ENCODE measurements around the gene RGS7. TPM values are rescaled to one million over a fixed set of nuclear protein-coding genes. Genes with fewer than 3 reads are reported as not detected.

Gene RGS7
- total RNA-seq, 1 donor from 2014 or later = 0.18 TPM

DNA sequence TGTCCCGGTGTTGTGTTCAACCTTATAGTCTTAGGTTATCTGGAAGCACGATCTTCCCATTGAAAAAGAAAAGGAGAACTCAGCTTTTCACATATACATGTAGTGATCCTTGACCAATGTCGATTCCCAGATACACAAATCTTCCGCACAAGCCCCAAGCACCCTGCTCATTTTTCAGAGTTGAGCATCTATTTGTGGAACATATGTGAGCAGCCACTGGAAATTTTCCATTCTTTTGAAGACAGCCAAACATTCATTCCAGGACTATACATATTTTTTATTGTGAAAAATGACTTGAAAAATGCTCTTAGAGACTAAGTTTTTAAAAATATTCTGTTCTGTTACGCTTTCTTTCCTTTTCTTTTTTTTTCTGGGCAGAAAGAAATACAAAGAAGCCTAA is 371.9 kb downstream of the RGS7 start:
- Histone ChIP-seq H3K9me3 (ENCODE audit: insufficient read depth, low read depth, low read length) (no peaks in the 10 kb centered on the region), H3K4me1 (ENCODE audit: insufficient read depth, low read length) (no peaks in the 10 kb centered on the region), H3K4me3 (ENCODE audit: insufficient read depth, low read depth, low read length) (no peak overlapping the region), H3K9ac (ENCODE audit: low read length) (no peak overlapping the region), H2AFZ (ENCODE audit: low read depth, low read length) (no peak overlapping the region), H3K36me3 (ENCODE audit: insufficient read depth, low read length) (no peaks in the 10 kb centered on the region), H3K27ac (ENCODE audit: low read depth, low read length) (no peak overlapping the region), H3K4me2 (ENCODE audit: low read length) (no peak overlapping the region), H4K20me1 (ENCODE audit: insufficient read depth, low read length) (no peaks in the 10 kb centered on the region), H3K79me2 (ENCODE audit: insufficient read depth, low read length) (no peaks in the 10 kb centered on the region), H3K27me3 (ENCODE audit: insufficient read depth, low read length) (no peaks in the 10 kb centered on the region)
- DNase-seq (ENCODE audit: low read depth) = no peak
- Mint-ChIP-seq H3K27me3 (ENCODE audit: low read depth, unreplicated experiment) (no peaks in the 10 kb centered on the region), H3K36me3 (ENCODE audit: low read depth, unreplicated experiment) (no peaks in the 10 kb centered on the region), H3K9me3 (ENCODE audit: unreplicated experiment) (no peaks in the 10 kb centered on the region), H3K4me3 (ENCODE audit: unreplicated experiment) (no peak overlapping the region), H3K4me1 (ENCODE audit: low read depth, unreplicated experiment) (no peaks in the 10 kb centered on the region), H3K27ac (ENCODE audit: unreplicated experiment) (no peak overlapping the region)
- FAIRE-seq = no peak
- no peak for TF ChIP-seq EZH2 (IDR thresholded peaks at IDR 0.05; ENCODE audit: insufficient read depth, low read length)

DNA sequence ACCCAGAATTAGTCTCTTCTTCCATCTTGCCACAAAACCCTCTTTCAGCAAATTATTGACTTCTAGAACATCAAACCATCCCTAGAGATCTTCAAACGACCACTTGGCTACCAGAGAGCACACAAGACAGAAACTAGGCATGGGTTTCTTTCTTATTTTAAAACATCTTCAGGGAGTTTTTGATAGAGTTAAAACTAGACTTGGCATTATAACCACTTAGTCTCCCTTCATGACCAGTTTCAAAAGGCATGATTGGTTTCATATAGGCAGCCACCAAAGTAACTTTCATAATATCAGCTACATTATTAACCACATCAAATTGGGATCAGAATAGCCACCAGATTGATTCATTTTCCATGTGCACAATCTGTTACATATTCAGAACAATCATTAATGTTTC is 376.7 kb downstream of the RGS7 start:
- no peaks in the 10 kb centered on the region for H3K4me1 Mint-ChIP-seq (ENCODE audit: low read depth, unreplicated experiment)
- FAIRE-seq (no peak), DNase-seq (ENCODE audit: low read depth) (no peak)
- H3K36me3 ChIP-seq (ENCODE audit: insufficient read depth, low read length) = no peaks in the 10 kb centered on the region
- H3K27me3 Mint-ChIP-seq (ENCODE audit: low read depth, unreplicated experiment) = no peaks in the 10 kb centered on the region
- H3K27ac Mint-ChIP-seq (ENCODE audit: unreplicated experiment) = no peak overlapping the region
- H3K79me2 ChIP-seq (ENCODE audit: insufficient read depth, low read length) = no peaks in the 10 kb centered on the region
- no peaks in the 10 kb centered on the region for H3K36me3 Mint-ChIP-seq (ENCODE audit: low read depth, unreplicated experiment)
- no peaks in the 10 kb centered on the region for H4K20me1 ChIP-seq (ENCODE audit: insufficient read depth, low read length)
- H3K9ac ChIP-seq (ENCODE audit: low read length) = no peak overlapping the region
- no peaks in the 10 kb centered on the region for H3K4me1 ChIP-seq (ENCODE audit: insufficient read depth, low read length)
- no peak overlapping the region for H3K27ac ChIP-seq (ENCODE audit: low read depth, low read length)
- H3K27me3 ChIP-seq (ENCODE audit: insufficient read depth, low read length) = no peaks in the 10 kb centered on the region
- H3K4me3 ChIP-seq (ENCODE audit: insufficient read depth, low read depth, low read length) = no peak overlapping the region
- TF ChIP-seq, protein P1, sequence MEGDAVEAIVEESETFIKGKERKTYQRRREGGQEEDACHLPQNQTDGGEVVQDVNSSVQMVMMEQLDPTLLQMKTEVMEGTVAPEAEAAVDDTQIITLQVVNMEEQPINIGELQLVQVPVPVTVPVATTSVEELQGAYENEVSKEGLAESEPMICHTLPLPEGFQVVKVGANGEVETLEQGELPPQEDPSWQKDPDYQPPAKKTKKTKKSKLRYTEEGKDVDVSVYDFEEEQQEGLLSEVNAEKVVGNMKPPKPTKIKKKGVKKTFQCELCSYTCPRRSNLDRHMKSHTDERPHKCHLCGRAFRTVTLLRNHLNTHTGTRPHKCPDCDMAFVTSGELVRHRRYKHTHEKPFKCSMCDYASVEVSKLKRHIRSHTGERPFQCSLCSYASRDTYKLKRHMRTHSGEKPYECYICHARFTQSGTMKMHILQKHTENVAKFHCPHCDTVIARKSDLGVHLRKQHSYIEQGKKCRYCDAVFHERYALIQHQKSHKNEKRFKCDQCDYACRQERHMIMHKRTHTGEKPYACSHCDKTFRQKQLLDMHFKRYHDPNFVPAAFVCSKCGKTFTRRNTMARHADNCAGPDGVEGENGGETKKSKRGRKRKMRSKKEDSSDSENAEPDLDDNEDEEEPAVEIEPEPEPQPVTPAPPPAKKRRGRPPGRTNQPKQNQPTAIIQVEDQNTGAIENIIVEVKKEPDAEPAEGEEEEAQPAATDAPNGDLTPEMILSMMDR (IDR thresholded peaks at IDR 0.05; ENCODE audit: insufficient read depth, low read depth, low read length) = no peak
- TF ChIP-seq EZH2 (IDR thresholded peaks at IDR 0.05; ENCODE audit: insufficient read depth, low read length) = no peak
- no peak overlapping the region for H2AFZ ChIP-seq (ENCODE audit: low read depth, low read length)
- H3K4me2 ChIP-seq (ENCODE audit: low read length) = no peak overlapping the region
- no peak overlapping the region for H3K4me3 Mint-ChIP-seq (ENCODE audit: unreplicated experiment)
- H3K9me3 Mint-ChIP-seq (ENCODE audit: unreplicated experiment) = no peaks in the 10 kb centered on the region
- H3K9me3 ChIP-seq (ENCODE audit: insufficient read depth, low read depth, low read length) = no peaks in the 10 kb centered on the region

DNA sequence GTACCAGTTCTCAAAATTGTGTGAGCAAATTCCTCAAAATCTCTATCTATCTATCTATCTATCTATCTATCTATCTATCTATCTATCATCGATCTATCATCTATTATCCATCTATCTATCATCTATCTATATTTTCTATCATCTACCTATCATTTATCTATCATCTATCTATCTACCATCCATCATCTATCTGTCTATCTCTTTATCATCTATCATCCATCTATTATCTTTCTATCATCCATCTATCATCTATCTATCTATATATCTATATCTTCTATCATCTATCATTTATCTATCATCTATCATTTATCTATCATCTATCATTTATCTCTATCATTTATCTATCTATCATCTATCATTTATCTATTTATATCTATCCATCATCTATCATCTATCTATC is 380.3 kb downstream of the RGS7 start:
- FAIRE-seq (no peak), DNase-seq (ENCODE audit: low read depth) (no peak)
- H2AFZ ChIP-seq (ENCODE audit: low read depth, low read length) = no peak overlapping the region
- H3K36me3 ChIP-seq (ENCODE audit: insufficient read depth, low read length) = no peaks in the 10 kb centered on the region
- H3K79me2 ChIP-seq (ENCODE audit: insufficient read depth, low read length) = no peaks in the 10 kb centered on the region
- H3K4me2 ChIP-seq (ENCODE audit: low read length) = no peak overlapping the region
- H3K9me3 Mint-ChIP-seq (ENCODE audit: unreplicated experiment) = no peaks in the 10 kb centered on the region
- no peaks in the 10 kb centered on the region for H3K36me3 Mint-ChIP-seq (ENCODE audit: low read depth, unreplicated experiment)
- no peaks in the 10 kb centered on the region for H3K4me1 Mint-ChIP-seq (ENCODE audit: low read depth, unreplicated experiment)
- H3K27ac Mint-ChIP-seq (ENCODE audit: unreplicated experiment) = no peak overlapping the region
- H3K27ac ChIP-seq (ENCODE audit: low read depth, low read length) = no peak overlapping the region
- no peak overlapping the region for H3K4me3 ChIP-seq (ENCODE audit: insufficient read depth, low read depth, low read length)
- H3K4me3 Mint-ChIP-seq (ENCODE audit: unreplicated experiment) = no peak overlapping the region
- no peak for TF ChIP-seq EZH2 (IDR thresholded peaks at IDR 0.05; ENCODE audit: insufficient read depth, low read length)
- TF ChIP-seq, protein P1 (IDR thresholded peaks at IDR 0.05; ENCODE audit: insufficient read depth, low read depth, low read length) = no peak
- H3K9ac ChIP-seq (ENCODE audit: low read length) = no peak overlapping the region
- no peaks in the 10 kb centered on the region for H3K27me3 ChIP-seq (ENCODE audit: insufficient read depth, low read length)
- H3K4me1 ChIP-seq (ENCODE audit: insufficient read depth, low read length) = no peaks in the 10 kb centered on the region
- H4K20me1 ChIP-seq (ENCODE audit: insufficient read depth, low read length) = no peaks in the 10 kb centered on the region
- H3K27me3 Mint-ChIP-seq (ENCODE audit: low read depth, unreplicated experiment) = no peaks in the 10 kb centered on the region
- no peaks in the 10 kb centered on the region for H3K9me3 ChIP-seq (ENCODE audit: insufficient read depth, low read depth, low read length)

Data from astrocyte (in vitro differentiated cells and primary cell).